Stimulated activated CD8-positive, alpha-beta memory T cell treated with anti-CD3 and anti-CD28 coated beads, Interleukin-12 subunit alpha, Interleukin-12 subunit beta, amount 100 ng/mL, for 4 hours (primary cell): ENCODE results near the gene DTNA.

ENCODE experiments used
- DNase-seq: peaks from one replicate; pipeline ENCODE4 v3.0.0-alpha.2; 2020; ENCODE audit warnings: low read depth

Gene DTNA

DNA sequence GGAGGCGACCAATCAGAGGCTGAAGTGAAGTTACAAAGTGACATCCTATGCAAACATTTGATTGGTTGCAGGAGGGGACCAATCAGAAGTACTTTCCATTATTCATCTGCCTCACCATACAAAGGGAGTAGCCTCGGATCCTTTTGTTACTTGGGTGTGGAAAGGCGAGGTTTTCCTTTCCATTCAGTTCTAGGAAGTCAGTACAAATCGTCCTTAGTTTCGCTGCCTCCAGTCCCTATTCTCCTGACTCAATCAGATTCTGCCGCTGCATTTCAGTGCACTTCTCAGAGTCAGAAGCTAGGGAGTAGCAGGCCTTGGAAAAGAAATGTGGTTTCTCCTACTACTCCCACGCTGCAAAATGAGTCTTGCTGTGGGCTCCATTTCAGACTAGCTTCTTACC is 149.4 kb downstream of the DTNA start:
- DNase-seq, result no peak

DNA sequence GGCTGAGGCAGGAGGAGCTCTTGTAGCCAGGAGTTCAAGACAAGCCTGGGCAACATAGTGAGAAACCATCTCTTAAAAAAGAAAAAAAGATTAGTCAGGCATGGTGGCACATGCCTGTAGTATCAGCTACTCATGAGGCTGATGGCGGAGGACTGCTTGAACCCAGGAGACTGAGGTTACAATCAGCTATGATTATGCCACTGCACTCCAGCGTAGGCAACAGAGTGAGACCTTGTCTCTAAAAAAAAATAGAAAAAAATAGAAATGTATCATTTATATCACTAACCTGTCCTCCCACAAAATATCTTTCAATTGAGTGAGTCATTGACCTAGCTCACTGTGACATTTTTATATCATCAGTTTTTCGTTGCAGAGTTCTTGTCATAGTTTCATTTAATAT is 152.5 kb downstream of the DTNA start:
- DNase-seq, result no peak

DNA sequence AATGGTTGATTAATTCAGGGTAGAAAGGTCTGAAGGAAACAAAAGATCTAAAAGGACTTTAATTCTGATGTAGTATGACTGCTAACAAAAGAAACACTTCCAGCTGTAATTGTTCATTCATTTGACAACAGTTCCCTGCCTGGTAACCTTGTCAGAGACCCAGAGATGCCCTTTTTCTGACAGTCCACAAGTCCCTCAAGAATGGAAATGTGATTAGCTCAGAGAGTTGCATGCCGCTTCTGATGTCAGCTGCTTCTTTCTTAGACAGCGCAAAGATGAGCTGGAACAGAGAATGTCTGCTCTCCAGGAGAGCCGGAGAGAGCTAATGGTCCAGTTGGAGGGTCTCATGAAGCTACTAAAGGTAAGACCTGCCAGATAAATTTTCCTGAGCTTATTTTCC is 153.6 kb downstream of the DTNA start:
- no peak for DNase-seq

DNA sequence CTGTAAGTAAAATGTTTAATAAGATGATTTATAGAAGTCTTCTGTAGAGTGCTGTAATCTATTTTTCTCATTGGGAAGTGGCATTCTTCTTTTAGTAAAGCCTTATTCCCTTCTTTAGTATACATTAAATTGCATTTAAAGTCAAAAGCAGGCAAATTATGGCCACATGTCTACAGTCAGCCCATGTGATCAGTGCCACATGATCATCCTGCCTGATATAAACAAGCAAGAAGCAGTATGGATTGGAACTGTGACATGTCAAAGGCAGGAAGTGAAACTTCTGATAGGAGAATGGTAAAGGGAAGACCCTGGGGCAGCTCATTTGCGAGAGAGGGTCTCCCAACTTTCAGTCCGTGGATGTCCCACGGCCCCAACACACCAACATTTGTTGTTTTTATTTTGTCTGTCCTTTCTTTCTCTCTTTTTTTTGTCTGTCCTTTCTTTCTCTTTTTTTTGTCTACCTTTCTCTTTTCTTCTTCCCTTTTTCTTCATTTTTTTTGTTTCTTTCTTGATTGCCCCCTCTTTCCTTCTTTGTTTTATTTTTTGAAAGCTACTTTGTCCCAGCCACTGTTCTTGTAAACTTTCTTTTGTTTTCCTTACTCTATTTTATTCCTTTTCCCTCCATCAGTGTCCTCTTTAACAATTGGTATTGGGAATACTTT is 154.9 kb downstream of the DTNA start:
- DNase-seq, result no peak

DNA sequence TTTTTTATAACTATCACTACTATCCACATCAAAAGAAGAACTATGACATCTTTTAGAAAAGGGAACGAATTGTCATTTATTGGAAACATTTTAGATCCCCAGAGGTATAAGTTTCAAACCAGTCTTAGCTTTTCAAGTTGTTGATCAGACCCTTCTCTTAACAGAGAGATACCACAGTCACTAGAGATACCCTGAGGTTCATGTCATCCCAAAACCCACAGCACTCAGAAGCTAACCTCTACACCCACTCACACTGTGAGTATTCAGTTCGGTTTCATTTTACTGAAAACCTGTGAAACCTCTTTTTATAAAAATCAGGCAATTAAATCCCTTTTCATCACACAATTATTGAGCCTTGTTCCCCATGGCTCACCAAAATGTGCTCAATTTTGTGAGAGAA is 156.2 kb downstream of the DTNA start:
- no peak for DNase-seq

DNA sequence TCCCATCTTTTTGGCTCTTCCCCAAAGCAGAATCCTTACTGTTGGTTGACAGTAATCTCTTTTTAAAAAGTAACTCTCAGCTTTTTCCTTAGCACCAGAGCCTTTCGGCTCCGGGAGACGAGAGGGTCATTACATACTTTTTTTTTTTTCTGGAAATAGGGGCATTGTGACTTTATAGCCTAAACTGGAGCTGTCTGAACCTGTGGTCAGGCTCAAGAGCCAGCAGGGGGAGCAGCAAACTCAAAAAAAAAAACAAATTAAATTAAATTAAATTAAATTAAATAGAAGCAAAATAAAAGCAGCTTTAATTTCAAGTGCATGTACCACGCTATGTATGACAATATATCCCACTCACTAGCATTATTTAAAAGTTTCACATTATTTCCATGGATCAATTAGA is 156.6 kb downstream of the DTNA start:
- no peak for DNase-seq

DNA sequence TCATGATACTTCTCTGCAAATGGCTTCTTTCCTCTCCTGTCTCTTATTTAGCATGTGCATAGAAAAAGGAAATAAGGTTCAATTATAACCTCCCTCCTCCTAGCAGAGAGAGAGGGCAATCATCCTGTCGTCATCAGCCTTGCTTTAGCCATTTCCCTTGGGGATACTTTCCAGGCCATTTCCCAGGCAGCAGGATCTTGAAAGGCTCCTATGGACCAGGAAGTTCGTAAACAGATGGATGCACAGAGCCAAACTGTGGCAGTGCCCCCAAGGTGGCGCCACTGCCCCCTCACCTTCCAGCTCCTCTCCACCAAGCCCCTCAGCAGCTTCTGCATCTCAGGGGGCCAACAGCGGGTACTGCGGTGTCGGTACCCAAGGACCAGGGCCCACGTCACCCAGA is 157.4 kb downstream of the DTNA start:
- no peak for DNase-seq

DNA sequence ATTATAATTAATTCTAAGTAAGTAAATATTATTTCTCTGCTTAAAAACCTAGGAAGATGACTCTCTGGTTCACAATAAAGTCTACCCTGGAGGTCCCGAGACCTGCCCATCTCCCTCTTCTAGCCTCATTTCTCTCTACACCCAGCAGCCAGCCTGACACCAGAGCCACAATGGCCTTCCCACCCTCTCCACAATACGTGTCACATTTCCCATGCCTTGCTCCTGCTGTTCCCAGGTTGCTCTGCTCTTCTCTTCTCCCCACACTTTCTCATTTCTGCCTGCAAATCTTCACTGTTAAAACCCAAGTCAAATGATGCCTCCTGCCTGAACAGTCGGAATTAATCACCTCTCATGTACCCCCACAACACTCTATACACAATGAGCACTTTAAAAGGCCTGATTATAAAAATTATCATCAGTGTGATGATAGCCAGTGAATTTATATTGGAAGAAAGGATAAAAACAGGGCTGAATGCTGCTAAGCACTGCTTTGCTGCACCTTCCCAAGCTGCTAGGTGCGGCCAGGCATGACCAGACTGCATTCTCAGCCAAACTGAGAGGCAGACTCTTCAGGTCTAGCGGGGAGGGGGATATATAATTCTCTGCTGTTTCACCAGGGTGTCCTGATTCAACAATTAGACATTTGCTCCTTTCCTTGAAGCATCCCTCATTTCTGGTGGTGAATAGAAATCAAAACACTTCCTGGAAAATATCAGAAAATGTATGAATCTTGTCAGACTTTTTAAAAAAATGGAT is 160.6 kb downstream of the DTNA start:
- no peak for DNase-seq

DNA sequence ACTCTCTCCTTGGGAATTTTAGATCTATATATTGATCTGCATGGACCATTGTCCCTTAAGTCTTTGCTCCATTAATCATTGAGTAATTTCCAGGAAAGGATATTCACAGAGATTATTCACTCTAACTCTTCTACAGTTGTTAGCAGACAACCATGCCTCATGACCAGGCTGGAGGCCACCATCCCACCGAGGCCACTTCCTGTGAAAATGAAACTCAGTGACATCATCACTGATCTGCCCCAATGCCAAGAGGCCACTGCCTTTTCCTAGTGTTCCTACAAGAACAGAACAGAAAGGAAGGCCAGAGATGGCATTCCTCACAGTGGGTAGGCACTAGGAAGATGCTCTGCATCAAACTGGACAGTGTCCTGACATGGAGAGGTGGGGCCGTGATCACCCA is 161.3 kb downstream of the DTNA start:
- no peak for DNase-seq

DNA sequence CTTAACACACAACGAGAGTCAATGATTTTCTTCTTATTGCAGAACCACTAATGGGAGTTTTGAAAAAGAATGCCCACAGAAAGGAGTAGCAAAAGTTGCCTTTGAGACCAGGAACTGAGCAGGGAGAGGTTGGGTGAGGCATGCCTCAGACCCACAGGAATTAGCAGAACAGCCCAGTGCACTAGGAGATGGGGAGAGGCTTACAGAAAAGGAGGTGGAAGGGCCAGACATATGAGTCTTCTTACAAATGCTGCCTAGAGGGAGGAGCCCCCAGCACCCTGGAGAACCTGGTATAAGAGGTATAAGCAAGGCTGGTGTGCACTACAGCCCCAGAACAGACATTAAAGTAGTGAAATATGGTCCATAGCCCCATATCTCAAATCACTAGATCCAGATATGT is 162.0 kb downstream of the DTNA start:
- DNase-seq, result no peak

DNA sequence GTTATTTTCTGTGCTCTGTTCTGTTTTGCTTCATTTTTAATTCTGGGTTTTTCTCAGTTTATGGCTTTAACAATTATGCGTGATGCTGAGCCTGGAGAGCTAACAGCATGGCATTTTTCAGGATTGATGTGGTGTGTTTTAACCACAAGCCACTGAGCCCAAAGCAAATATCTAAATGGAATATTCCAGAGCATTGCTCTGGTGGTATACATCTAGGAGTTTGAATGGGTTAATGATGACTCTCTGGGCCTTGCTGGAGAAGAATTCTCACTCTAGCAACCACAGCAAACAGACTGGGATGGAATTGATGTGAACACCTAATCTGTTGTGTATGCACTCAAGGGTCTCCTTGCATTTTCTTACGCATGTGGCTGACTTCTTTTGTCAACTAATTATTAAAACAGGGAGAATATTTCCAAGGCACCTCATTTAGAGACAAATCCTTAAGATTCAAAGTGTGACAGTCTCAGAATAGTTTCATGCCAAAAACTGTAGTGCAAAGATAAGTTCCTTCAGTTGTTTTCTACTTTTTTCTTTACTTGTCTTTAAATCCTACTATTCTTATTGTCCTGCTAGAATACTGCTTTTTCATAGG is 164.0 kb downstream of the DTNA start:
- DNase-seq, result no peak

DNA sequence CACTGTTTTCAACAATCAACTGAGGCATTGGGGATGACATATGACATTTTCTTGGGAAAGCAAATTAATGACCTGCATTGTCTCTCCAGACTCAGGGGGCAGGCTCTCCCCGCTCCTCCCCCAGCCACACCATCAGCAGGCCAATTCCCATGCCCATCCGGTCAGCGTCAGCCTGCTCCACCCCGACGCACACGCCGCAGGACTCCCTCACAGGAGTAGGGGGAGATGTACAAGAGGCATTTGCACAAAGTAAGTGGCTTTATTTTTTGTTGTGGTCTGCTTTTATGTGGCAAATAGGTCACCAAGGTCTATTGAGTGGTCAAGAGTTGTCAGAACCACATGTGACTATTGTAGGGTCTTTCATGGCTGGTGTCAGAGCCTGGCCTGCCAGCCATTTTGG is 165.1 kb downstream of the DTNA start:
- DNase-seq, result no peak

DNA sequence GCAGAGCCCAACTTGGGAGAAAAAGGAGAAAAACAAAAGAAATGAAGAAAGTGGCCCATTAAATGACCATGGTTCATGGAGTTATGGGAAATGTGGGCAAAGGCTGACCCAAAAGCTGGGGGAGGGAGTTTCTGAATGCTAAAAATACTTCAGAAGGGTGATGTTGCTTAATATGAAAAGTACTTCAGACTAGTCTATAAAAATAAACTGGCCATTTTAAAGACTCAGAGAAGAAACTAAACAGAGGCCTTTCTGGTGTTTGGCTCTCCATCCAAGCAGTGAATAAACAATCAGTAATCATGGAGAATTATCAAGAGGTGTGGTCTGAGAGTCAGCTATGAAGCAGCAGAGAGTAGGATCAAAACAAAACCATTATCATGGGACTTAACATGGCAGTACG is 170.3 kb downstream of the DTNA start:
- no peak for DNase-seq

DNA sequence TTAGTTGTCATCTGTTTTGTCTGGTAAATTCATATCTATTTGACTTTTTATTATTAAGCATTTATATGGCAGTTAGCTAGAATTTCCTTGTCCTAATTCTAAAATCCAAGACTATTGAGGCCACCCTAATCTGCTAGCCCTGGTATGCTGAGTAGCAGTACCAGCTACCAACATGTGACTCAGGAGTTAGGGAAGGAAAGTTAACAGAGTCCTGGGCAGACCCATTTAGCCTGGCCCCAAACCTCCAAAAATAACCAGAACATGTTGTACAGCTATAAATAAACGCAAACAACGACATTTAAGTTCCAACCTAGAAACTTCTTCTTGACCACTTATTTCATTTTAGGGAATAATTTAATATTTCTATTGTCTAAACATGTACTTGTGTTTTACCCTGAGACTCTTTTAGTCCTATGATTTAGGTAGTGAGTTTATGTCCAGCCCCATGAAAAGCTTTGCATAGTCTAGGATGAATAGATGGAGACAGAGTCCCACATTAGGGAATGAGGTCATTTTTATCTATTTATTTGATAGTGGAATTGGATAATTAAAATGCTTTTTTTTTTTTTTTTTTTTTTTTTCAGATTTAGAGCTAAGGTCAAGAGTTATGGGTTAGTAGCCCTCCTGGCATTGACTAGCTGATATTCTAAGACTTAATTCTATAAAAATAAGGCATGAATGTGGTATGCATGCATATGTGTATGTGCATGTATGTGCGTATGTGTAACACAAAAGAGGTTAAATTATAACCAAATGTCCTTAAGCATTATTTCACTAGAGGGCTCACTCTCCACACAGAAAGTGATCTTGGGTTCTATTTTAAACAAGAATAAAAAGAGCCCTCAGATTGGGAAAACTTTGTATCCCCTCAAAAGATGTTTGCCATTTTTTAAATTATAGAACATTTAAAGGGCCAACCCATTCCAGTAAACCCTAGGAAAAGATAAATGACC is 171.1 kb downstream of the DTNA start:
- DNase-seq, result no peak

DNA sequence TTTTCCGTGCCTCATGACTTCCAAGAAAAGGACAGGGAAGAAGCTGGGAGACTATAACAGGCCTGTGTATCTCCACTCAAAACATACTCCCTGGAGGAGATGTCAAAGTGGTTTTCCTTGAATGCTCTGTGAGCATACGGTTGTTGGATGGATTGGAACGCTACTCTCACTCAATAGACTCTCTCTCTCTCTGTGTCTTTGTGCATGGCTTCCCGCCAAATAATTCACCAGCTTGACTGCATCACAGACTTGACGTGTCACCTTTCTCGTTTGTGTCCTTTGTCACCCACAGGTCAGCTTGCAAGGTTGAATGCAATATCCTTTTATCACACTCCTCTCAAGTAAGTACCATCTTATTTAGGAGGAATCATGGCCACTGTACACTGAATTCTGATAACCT is 174.3 kb downstream of the DTNA start:
- no peak for DNase-seq

DNA sequence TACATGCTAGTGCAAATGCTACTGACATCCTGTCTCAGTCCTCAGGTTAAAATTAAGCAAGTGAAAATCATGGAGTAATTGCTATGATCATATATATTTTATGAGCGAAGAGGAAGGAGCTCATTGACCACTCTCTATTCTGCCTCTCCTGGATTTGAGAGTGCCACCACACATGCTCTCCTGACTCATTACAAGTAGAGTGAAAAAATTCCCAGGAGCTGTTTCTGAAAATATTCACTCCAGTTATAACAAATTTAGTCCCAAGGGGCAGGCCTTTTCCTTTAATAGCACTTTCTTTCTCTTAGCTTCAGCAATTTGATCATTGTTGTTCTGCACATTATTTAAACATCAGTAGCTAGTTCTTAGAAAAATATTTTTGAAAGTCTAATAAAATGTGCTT is 176.1 kb downstream of the DTNA start:
- DNase-seq, result no peak

DNA sequence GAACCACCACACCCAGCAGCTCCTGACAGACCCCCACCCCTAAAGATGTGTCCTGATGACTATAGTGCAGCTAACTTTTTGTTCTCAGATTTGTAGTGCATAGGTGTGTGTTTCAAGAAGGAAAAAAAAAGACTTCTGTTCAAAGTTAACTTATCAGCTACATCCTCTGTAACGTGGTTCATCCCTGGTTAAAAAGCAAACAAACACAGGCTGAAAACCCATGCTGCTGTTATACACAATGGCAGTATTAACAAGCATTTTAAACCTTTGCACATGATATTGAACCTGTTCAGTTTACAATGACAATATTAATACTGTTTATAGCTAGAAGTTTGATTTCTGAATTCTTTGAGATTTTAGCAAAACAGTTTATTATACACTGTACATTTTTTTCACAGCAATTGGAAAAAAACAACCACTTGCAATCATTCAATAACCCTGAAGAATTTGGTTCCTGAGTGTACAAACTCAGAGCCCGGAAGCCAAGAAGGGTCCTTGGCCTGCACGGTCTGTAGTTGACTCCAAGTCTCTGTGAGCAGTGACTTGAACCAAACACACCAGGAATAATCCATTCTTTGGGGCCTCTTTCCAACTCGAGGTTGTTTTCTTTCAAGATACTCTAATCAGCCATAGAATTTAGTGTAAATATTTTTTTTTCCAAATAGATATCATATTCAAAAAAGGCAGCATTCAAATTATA is 177.9 kb downstream of the DTNA start:
- no peak for DNase-seq

DNA sequence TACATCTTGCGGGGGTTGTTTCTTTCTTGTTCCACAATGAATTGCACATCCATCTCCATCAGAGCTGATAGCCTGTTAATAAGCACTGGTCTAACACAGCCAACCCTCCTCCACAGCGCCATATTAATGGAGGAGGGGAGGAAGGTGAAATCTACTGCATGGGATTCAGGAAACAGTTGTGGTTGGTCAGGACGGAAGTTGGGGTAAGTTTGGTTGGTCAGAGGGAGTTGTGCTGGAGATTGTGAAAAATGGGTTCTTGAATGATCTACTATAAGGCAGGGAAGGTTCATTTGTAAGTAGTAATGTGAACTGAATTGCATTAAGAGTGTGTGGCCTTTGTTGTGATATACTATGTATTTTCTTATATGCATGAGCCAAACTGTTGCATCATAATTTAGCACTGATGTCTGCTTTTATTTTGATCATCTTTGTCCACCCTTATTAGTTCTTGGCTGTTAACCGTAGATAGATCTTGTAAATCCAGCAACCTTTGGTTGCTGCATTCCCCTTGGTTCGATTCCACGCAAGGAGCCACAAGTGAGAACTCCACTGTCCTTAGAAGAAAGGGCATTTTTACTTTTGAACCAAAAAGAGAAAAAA is 180.5 kb downstream of the DTNA start:
- DNase-seq, result no peak

DNA sequence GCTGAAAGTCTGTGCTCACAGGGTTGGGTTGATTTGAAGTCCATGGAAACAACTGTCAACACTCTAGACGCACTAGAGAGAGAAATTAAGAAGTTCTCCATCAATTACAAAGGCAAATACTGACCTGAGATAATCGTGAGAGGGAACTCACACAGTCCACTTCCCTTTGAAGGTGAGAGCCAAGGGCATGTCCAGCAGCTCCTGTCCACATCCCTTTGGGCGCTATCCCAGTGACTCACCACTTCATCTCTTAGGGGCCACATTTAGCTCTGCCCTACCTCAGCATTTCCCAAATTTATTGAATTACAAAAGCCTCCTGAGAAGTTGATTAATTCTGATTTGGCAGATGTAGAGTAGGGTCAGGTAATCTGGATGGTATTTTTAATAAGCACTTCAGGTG is 182.3 kb downstream of the DTNA start:
- no peak for DNase-seq

DNA sequence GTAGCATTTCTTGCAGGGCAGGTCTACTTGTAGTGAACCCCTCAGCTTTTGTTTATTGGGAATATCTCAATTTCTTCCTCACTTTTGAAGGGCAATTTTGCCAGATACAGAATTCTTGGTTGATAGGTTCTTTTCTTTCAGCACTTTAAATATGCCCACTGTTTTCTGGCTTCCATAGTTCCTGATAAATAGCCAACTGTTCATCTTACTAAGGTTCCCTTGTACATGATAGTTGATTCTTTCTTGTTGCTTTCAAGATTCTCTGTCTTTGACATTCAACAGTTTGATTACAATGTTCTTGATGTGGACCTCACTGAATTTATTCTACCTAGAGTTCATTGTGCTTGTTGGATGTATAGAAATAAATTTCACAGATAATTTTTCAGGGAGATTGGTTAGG is 183.1 kb downstream of the DTNA start:
- no peak for DNase-seq

DNA sequence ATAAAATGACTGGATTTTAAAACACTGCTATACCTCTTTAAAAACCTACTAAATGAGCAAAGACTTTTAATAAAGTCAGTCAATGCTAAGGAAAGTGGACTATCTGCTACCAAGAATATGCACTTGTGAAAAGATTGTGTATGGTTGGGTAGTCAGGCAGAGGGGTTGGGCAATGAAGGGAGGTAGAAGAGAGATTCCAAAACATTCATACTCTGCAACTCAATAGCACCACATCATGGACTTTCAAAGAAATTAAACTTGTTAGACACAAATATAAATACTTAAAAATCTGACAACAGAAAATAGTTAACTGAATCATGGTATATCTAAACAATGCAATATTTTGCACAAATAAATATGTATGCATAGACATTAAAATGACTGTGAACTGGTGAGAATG is 191.2 kb downstream of the DTNA start:
- DNase-seq, result no peak

DNA sequence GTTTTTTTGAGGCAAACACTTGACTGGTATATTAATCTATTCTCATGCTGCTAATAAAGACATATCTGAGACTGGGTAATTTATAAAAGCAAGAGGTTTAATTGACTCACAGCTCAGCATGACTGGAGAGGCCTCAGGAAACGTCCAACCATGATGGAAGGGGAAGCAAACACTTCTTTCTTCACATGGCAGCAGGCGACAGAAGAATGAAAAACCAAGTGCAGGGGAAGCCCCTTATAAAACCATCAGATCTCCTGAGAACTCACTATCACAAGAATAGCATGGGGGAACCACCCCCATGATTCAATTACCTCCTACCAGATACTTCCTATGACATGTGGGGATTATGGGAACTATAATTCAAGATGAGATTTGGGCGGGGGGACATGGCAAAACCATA is 194.9 kb downstream of the DTNA start:
- no peak for DNase-seq
